ENCODE results near the gene ILDR2.

The ILDR2 gene

GRCh38 chr1:166924823-166925541 lies 50.4 kb downstream of the ILDR2 start:
- DNase-seq (ENCODE audit: low read depth, low spot score), result no peak

- no peak for DNase-seq (ENCODE audit: low read depth, low spot score)
Observed at GRCh38 chr1:166920561-166921475, 54.5 kb downstream of the ILDR2 start.

GRCh38 chr1:166918956-166919316 lies 56.4 kb downstream of the ILDR2 start:
- no peak for DNase-seq (ENCODE audit: low read depth, low spot score)

GRCh38 chr1:166918088-166918955 lies 57.0 kb downstream of the ILDR2 start:
- no peak for DNase-seq (ENCODE audit: low read depth, low spot score)

GRCh38 chr1:166915941-166916340 lies 59.4 kb downstream of the ILDR2 start:
- DNase-seq (ENCODE audit: low read depth, low spot score), result no peak

- DNase-seq (ENCODE audit: low read depth, low spot score), result no peak
Observed at GRCh38 chr1:166915042-166915441, 60.3 kb downstream of the ILDR2 start.

- DNase-seq (ENCODE audit: low read depth, low spot score), result no peak
Observed at GRCh38 chr1:166914111-166914510, 61.2 kb downstream of the ILDR2 start.

GRCh38 chr1:166911624-166912023 lies 63.7 kb downstream of the ILDR2 start:
- DNase-seq (ENCODE audit: low read depth, low spot score), result no peak

GRCh38 chr1:166910396-166910994 lies 64.8 kb downstream of the ILDR2 start:
- DNase-seq (ENCODE audit: low read depth, low spot score), result peak; percentile 38

GRCh38 chr1:166908942-166909341 lies 66.4 kb downstream of the ILDR2 start:
- no peak for DNase-seq (ENCODE audit: low read depth, low spot score)

- no peak for DNase-seq (ENCODE audit: low read depth, low spot score)
Observed at GRCh38 chr1:166907763-166908162, 67.6 kb downstream of the ILDR2 start.

- DNase-seq (ENCODE audit: low read depth, low spot score), result no peak
Observed at GRCh38 chr1:166907051-166907450, 68.3 kb downstream of the ILDR2 start.

- no peak for DNase-seq (ENCODE audit: low read depth, low spot score)
Observed at GRCh38 chr1:166906647-166907046, 68.7 kb downstream of the ILDR2 start.

- DNase-seq (ENCODE audit: low read depth, low spot score), result no peak
Observed at GRCh38 chr1:166905900-166906299, 69.4 kb downstream of the ILDR2 start.

GRCh38 chr1:166905136-166905535 lies 70.2 kb downstream of the ILDR2 start:
- DNase-seq (ENCODE audit: low read depth, low spot score), result no peak

GRCh38 chr1:166903232-166903631 lies 72.1 kb downstream of the ILDR2 start:
- no peak for DNase-seq (ENCODE audit: low read depth, low spot score)

GRCh38 chr1:166902279-166902678 lies 73.1 kb downstream of the ILDR2 start:
- DNase-seq (ENCODE audit: low read depth, low spot score), result no peak

- no peak for DNase-seq (ENCODE audit: low read depth, low spot score)
Observed at GRCh38 chr1:166900987-166901386, 74.4 kb downstream of the ILDR2 start.

- DNase-seq (ENCODE audit: low read depth, low spot score), result no peak
Observed at GRCh38 chr1:166899769-166900168, 75.6 kb downstream of the ILDR2 start.

GRCh38 chr1:166895766-166896165 lies 79.6 kb downstream of the ILDR2 start:
- DNase-seq (ENCODE audit: low read depth, low spot score), result no peak

GRCh38 chr1:166889776-166890175 lies 85.6 kb downstream of the ILDR2 start:
- DNase-seq (ENCODE audit: low read depth, low spot score), result no peak
